ENCODE results near the gene CCDC184.

Gene CCDC184

GRCh38 chr12:48164451-48164850 is 19.0 kb upstream of the CCDC184 start:
- TF ChIP-seq CTCF (conservative IDR thresholded peaks at IDR 0.05; ENCODE audit: control insufficient read depth, insufficient read depth, low read depth, low read length), result no peak
- no peak overlapping the region for H3K4me3 ChIP-seq (ENCODE audit: control insufficient read depth, low read depth, low read length)
- no peak for DNase-seq (ENCODE audit: low read depth)

- DNase-seq (ENCODE audit: low read depth), result peak; percentile 70
- TF ChIP-seq CTCF (conservative IDR thresholded peaks at IDR 0.05; ENCODE audit: control insufficient read depth, insufficient read depth, low read depth, low read length), result peak; percentile 99
- no peak overlapping the region for H3K4me3 ChIP-seq (ENCODE audit: control insufficient read depth, low read depth, low read length)
These were observed 18.1 kb upstream of the CCDC184 start for GRCh38 chr12:48165089-48165981.

GRCh38 chr12:48169011-48169410 is 14.4 kb upstream of the CCDC184 start:
- no peak for TF ChIP-seq CTCF (conservative IDR thresholded peaks at IDR 0.05; ENCODE audit: control insufficient read depth, insufficient read depth, low read depth, low read length)
- no peak for DNase-seq (ENCODE audit: low read depth)
- H3K4me3 ChIP-seq (ENCODE audit: control insufficient read depth, low read depth, low read length), result no peak overlapping the region

- no peak overlapping the region for H3K4me3 ChIP-seq (ENCODE audit: control insufficient read depth, low read depth, low read length)
- no peak for DNase-seq (ENCODE audit: low read depth)
- no peak for TF ChIP-seq CTCF (conservative IDR thresholded peaks at IDR 0.05; ENCODE audit: control insufficient read depth, insufficient read depth, low read depth, low read length)
These were observed 7.6 kb upstream of the CCDC184 start for GRCh38 chr12:48175613-48176416.

- no peak overlapping the region for H3K4me3 ChIP-seq (ENCODE audit: control insufficient read depth, low read depth, low read length)
- TF ChIP-seq CTCF (conservative IDR thresholded peaks at IDR 0.05; ENCODE audit: control insufficient read depth, insufficient read depth, low read depth, low read length), result no peak
- DNase-seq (ENCODE audit: low read depth), result no peak
These were observed 7.1 kb upstream of the CCDC184 start for GRCh38 chr12:48176417-48176751.

- TF ChIP-seq CTCF (conservative IDR thresholded peaks at IDR 0.05; ENCODE audit: control insufficient read depth, insufficient read depth, low read depth, low read length), result no peak
- no peak for DNase-seq (ENCODE audit: low read depth)
These were observed 5.5 kb upstream of the CCDC184 start for GRCh38 chr12:48177982-48178381.

More at GRCh38 chr12:48177982-48178381, 5.5 kb upstream of the CCDC184 start:
- no peak overlapping the region for H3K4me3 ChIP-seq (ENCODE audit: control insufficient read depth, low read depth, low read length)
